HG03520 (cell line): ENCODE data around the gene ATP5F1E.
A peak's percentile ranks its signal among the peaks of the same experiment; 100 is the strongest.
"Not testable (repeated sequence)": the region's sequence is repeated elsewhere in the genome, so short reads cannot be mapped to it uniquely, and the experiment has no call there.

Experiments
- ATAC-seq: cut with Tn5 transposase; IDR thresholded peaks from one replicate; pipeline ENCODE4 v1.9.1; 2021; ENCODE audit warnings: mild to moderate bottlenecking, moderate library complexity; ENCODE audit not compliant: unreplicated experiment

ATP5F1E gene

GRCh38 chr20:59022754-59023153 lies 9.4 kb downstream of the ATP5F1E start:
- no peak for ATAC-seq

DNA sequence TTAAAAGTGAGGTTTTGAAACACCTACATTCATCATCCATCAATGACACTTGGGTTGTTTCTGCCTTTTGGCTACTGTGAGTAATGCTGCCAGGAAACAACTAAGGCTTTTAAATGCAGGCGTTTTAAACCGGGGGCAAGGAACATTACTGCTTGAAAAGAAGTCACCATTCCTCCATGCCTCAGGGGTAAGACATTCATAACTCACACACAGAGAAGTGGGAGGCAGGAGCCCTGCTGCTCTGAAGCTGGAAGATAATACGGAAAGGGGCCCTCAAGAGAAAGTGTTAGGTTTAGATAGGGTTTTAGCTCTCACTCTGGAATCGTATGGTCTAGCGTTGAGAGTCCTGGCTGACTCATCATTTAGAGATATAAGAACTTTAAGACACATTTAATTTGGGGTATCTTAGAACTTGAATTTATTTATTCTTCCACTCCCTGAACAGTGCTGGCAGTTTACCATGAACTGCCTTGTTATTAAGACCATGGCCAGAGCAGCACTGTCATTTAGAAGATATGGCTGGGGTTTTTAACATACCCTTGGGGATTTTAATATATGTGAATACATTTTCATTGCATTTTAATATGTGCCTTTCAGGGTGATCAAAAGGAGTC lies 11.1 kb downstream of the ATP5F1E start:
- ATAC-seq = no peak

DNA sequence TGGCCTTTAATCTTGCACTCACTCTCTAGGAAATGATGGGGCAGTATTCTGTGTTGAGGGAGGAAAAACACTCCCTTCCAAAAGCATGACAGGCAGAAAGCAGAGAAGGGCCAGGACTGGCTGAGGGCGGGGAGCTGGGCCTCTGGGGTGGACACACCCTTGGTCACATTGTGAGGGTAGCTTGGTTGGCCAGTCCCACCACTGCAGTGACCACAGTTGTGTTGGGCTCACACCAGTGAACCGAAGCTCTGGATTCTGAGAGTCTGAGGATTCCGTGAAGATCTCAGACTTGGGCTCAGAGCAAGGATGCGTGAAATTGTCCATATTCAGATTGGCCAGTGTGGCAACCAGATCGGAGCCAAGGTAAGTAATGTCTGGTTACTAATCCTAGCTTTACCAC lies 12.9 kb downstream of the ATP5F1E start, which contains the start of gene TUBB1:
TSS of gene TUBB1 (plus strand) at position 213 of the 400 bp plus-strand sequence. CDS start at position 307, 94 bp downstream.
- ATAC-seq = no peak

GRCh38 chr20:59018817-59019216 lies 13.3 kb downstream of the ATP5F1E start:
- ATAC-seq = no peak

- no peak for ATAC-seq
These were observed 14.5 kb downstream of the ATP5F1E start for GRCh38 chr20:59017493-59018231.

- ATAC-seq = no peak
These were observed 15.2 kb downstream of the ATP5F1E start for GRCh38 chr20:59016795-59017492.

DNA sequence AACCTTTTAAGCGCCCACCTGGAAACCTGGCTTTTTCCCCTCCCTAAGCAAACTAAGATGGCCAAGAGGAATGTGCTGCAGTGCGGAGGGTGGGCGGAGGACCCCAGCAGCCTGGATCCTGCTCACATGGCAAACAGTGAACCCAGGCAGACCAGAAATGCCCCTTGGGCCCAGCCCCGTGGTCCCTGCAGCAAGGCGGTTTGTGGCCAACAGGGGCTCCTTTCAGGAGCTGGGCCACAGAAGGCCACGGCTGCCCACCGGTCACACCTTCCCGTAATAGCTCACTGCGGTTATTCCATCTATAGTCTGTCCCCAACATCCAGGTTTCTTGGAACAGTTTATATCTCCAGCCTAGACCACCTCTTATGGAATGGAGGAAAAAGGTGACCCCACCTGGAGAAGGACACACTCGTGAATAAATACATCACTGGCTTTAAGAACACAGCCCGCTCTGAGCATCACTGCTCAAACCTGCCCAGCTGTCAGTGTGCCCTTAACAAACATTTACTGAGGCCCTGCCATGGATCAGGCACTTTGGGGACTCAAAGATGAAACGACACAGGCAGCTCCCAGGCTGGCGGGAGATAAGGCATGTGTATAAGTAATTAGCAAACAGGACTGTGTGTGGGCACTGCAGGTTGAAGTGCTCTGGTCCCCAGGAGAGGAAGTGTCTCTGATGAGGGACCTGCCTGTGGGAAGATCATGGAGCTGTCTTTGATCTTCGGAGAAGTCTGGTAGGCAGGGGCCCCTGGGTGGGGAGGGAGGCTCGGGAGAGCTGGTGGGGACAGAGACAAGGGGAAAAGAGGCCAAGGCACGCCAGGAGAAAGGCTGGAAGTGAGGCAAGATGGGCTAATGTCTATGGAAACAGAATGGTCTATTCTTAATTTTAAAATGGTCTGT lies 16.1 kb downstream of the ATP5F1E start:
- no peak for ATAC-seq

DNA sequence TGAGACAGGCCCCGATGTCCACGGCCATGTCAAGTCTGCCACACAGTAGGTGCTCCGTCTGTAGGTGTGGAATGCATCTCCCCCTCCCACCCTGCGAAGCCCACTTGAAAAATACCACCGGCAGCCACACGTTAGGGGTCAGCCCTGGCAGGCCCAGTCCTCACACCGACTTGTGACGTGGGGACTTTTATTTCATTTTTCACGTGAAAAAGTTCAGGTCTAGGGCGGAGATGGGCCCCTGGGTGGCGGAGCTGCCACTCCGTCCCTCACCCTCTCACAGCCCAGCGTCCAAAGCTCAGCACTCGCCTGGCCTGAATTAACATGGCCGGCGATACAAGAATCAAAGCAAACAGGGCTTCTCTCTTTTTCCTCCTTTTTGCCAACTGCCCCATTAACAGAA lies 16.7 kb downstream of the ATP5F1E start:
- ATAC-seq = no peak

- ATAC-seq = no peak
These were observed 17.3 kb downstream of the ATP5F1E start for GRCh38 chr20:59014680-59015389.

DNA sequence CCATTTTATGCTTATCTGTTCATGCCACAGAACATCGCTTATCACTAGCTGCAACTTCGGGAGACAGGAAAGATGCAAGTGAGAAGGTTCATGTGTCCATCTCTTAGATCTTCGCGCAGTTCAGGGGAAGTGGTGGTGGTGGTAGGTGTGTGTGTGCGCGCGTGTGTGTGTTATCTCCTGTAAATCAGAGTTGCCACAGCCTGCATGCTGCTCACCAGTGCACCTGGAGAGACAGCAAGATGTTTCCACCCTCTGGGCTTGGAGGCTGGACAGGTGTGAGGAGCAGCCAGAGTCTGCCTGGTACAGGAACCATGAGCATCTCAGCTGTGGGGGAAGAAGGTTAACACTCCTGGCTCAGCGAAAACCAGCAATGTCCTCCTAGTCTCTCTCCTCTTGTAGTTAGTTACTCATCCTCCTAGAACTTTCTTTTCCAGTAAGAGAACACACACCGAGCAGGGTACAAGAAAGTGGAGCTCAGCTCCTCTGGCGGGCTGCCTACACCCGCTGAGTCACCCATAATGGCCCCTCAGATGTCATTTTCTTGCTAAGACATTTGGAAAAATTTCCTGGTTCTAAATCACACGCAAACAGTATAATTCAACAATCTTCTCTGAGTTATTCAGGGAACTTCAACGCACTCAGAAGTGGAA lies 18.1 kb downstream of the ATP5F1E start:
- no peak for ATAC-seq

GRCh38 chr20:59013031-59013951 lies 18.8 kb downstream of the ATP5F1E start:
- no peak for ATAC-seq

- not testable (repeated sequence) for ATAC-seq
These were observed 20.3 kb downstream of the ATP5F1E start for GRCh38 chr20:59011874-59012157.

GRCh38 chr20:59010995-59011873 lies 20.9 kb downstream of the ATP5F1E start:
- ATAC-seq = no peak

- no peak for ATAC-seq
These were observed 21.7 kb downstream of the ATP5F1E start for GRCh38 chr20:59010321-59010994.

- ATAC-seq = no peak
These were observed 23.3 kb downstream of the ATP5F1E start for GRCh38 chr20:59008715-59009336.

DNA sequence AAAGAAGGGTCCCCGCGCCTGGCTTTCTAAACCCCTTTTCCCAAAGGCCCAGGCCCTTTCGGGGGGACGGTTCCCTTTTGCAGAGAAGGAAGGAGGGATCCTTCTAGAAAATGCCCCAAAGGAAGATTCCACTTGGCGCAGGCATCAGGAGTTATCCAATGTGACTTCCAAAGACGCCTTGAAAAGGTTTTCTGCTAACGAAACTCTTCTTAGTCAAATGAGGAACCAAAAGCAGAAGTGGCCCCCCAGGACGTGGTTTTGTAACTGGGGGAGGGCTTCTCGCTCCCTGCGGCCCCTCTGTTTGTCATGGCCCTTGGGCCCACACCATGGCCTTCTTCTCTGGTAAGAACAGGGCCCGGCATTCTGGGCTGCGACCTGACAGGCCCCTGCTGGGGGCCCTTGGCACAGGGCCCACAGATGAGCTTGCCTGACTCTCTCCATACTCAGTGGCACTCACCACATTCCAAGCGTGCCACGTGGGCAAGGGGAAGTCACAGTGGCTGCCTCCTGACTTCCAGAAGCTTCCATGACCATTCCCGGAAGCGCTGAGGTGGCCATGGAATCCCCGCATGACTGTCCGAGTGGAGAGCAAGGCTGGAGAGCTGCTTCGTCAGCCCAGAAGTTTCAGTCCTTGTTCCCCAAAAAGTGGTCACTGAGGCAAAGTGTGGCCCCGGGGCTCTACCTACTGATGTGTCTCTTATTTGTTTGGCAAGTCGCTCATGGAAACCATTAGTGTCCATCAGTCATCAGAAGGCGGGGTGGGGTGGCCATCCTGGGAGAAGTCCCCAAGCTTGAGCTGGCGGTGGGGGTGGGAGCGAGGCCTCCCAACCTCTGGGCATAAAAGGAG lies 24.2 kb downstream of the ATP5F1E start:
- ATAC-seq = peak; percentile 30
